Measurements from ENCODE around the gene GDPD1.

DNA sequence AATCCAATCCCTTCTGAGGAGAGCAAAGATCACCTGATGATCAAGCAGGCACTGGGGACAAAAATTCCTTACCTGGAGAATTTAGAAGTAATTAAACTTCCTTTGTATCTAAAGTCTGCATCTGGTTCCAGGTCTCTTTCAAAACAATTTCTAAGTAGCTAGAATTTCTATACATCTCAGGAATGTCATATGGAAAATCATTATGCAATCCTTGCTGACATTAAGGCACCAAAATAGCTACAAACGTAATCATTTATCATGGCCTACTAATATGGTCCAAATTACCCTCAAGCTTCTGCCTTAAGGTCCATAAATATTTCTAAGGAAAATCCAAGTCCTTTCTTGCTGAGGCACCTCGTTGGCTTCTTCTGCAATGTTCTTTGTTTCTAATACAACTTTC, 78.2 kb downstream of the GDPD1 start:
- TF ChIP-seq, protein P1, sequence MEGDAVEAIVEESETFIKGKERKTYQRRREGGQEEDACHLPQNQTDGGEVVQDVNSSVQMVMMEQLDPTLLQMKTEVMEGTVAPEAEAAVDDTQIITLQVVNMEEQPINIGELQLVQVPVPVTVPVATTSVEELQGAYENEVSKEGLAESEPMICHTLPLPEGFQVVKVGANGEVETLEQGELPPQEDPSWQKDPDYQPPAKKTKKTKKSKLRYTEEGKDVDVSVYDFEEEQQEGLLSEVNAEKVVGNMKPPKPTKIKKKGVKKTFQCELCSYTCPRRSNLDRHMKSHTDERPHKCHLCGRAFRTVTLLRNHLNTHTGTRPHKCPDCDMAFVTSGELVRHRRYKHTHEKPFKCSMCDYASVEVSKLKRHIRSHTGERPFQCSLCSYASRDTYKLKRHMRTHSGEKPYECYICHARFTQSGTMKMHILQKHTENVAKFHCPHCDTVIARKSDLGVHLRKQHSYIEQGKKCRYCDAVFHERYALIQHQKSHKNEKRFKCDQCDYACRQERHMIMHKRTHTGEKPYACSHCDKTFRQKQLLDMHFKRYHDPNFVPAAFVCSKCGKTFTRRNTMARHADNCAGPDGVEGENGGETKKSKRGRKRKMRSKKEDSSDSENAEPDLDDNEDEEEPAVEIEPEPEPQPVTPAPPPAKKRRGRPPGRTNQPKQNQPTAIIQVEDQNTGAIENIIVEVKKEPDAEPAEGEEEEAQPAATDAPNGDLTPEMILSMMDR (conservative IDR thresholded peaks at IDR 0.05; ENCODE audit: low read length) = no peak
- no peak for TF ChIP-seq EZH2phosphoT487 (IDR thresholded peaks at IDR 0.05; ENCODE audit: borderline replicate concordance, low read depth, low read length)
